Ovary (tissue), 3 donors: Measurements from ENCODE around the gene C3.

ENCODE experiments used
- CTCF ChIP-seq, 3 donors: fragments of 450-650 bp in 2 of 3; fragments of 200-600 bp in 1 of 3; IDR thresholded peaks; one replicate each; pipeline versions ENCODE4 v1.5.1 to v1.8.0; 2016 to 2022; ENCODE audit warnings: antibody characterized with exemption in 3 of 3, mild to moderate bottlenecking in 1 of 3
- EP300 ChIP-seq: sonication (generic); formaldehyde crosslinking; IDR thresholded peaks from one replicate; pipeline ENCODE4 v1.6.1; 2017; ENCODE audit warnings: antibody characterized with exemption
- POLR2A ChIP-seq: fragments of 450-650 bp; IDR thresholded peaks from one replicate; pipeline ENCODE4 v1.6.1; 2017; ENCODE audit warnings: antibody characterized with exemption, mild to moderate bottlenecking, moderate library complexity
- donor health status: DM: no; HTN: no; CAD: no.

- no peak for TF ChIP-seq CTCF (IDR thresholded peaks at IDR 0.05)
- no peak for TF ChIP-seq POLR2A
- TF ChIP-seq EP300 = no peak
Measured at GRCh38 chr19:6743714-6744380, 23.4 kb upstream of the C3 start.
